ENCODE results near the gene BMPER.

The BMPER gene

GRCh38 chr7:34104992-34105391 lies 199.7 kb downstream of the BMPER start:
- no peak for DNase-seq

- DNase-seq, result no peak
Observed at GRCh38 chr7:34107276-34107675, 201.9 kb downstream of the BMPER start.

- no peak for DNase-seq
Observed at GRCh38 chr7:34108165-34108564, 202.8 kb downstream of the BMPER start.

GRCh38 chr7:34109936-34110780 lies 204.8 kb downstream of the BMPER start:
- no peak for DNase-seq

- no peak for DNase-seq
Observed at GRCh38 chr7:34111031-34111430, 205.7 kb downstream of the BMPER start.

- DNase-seq, result no peak
Observed at GRCh38 chr7:34115503-34115902, 210.2 kb downstream of the BMPER start.

- DNase-seq, result no peak
Observed at GRCh38 chr7:34117573-34117972, 212.2 kb downstream of the BMPER start.

GRCh38 chr7:34121366-34121765 lies 216.0 kb downstream of the BMPER start:
- DNase-seq, result no peak

GRCh38 chr7:34123316-34123715 lies 218.0 kb downstream of the BMPER start:
- DNase-seq, result no peak

- no peak for DNase-seq
Observed at GRCh38 chr7:34124765-34125164, 219.4 kb downstream of the BMPER start.

GRCh38 chr7:34128762-34129161 lies 223.4 kb downstream of the BMPER start:
- DNase-seq, result no peak

- no peak for DNase-seq
Observed at GRCh38 chr7:34130558-34131295, 225.4 kb downstream of the BMPER start.

GRCh38 chr7:34131371-34131770 lies 226.0 kb downstream of the BMPER start:
- no peak for DNase-seq

GRCh38 chr7:34133356-34133982 lies 228.1 kb downstream of the BMPER start:
- no peak for DNase-seq

- DNase-seq, result peak; percentile 18
Observed at GRCh38 chr7:34133983-34134782, 228.8 kb downstream of the BMPER start.

GRCh38 chr7:34135924-34136323 lies 230.6 kb downstream of the BMPER start:
- DNase-seq, result no peak

GRCh38 chr7:34136698-34137097 lies 231.4 kb downstream of the BMPER start:
- no peak for DNase-seq

- no peak for DNase-seq
Observed at GRCh38 chr7:34137176-34137575, 231.8 kb downstream of the BMPER start.

GRCh38 chr7:34138483-34138882 lies 233.1 kb downstream of the BMPER start:
- no peak for DNase-seq

GRCh38 chr7:34139086-34139485 lies 233.7 kb downstream of the BMPER start:
- no peak for DNase-seq

- DNase-seq, result no peak
Observed at GRCh38 chr7:34140066-34140465, 234.7 kb downstream of the BMPER start.

GRCh38 chr7:34143402-34143801 lies 238.1 kb downstream of the BMPER start:
- no peak for DNase-seq

- DNase-seq, result no peak
Observed at GRCh38 chr7:34145603-34146002, 240.3 kb downstream of the BMPER start.

Measured in GDM1 (cell line).